GM23338 (cell line): ENCODE results near the gene TST.

Experiments
- CREB1 ChIP-seq: fragments of 250-450 bp; sonication (Bioruptor Pico); IDR thresholded peaks from 2 replicates; pipeline ENCODE4 v1.5.0; 2020; ENCODE audit warnings: low read depth, mild to moderate bottlenecking, moderate library complexity
- EZH2 ChIP-seq: fragments of 200-600 bp; sonication (generic); IDR thresholded peaks from one replicate; pipeline ENCODE4 v1.8.0; 2017; ENCODE audit warnings: antibody characterized with exemption, mild to moderate bottlenecking, low read depth; ENCODE audit not compliant: unreplicated experiment
- POLR2AphosphoS5 ChIP-seq: IDR thresholded peaks from 2 replicates; pipeline ENCODE4 v1.6.1; 2016; ENCODE audit warnings: antibody characterized with exemption, low read depth
- ZNF331 ChIP-seq: fragments of 250-450 bp; sonication (Bioruptor Pico); IDR thresholded peaks from 2 replicates; pipeline ENCODE4 v1.5.0; 2020; ENCODE audit warnings: low read depth, mild to moderate bottlenecking, moderate library complexity
- TF ChIP-seq, protein P1 (sequence below), 2 experiments: fragments of 200-600 bp in 1 of 2; sonication (generic) in 1 of 2; conservative IDR thresholded peaks; 2 replicates each; pipeline versions ENCODE4 v1.5.1 to v1.6.1; 2016 to 2017; ENCODE audit warnings: antibody characterized with exemption in 2 of 2, low read depth in 2 of 2, mild to moderate bottlenecking in 2 of 2, moderate library complexity in 1 of 2
- TF ChIP-seq, protein P2 (sequence below): IDR thresholded peaks from 2 replicates; pipeline ENCODE4 v1.6.1; 2016; ENCODE audit warnings: antibody characterized with exemption
- TF ChIP-seq, protein P3 (sequence below): IDR thresholded peaks from one replicate; pipeline ENCODE4 v1.6.1; 2018; ENCODE audit warnings: antibody characterized with exemption; ENCODE audit not compliant: unreplicated experiment

DNA sequence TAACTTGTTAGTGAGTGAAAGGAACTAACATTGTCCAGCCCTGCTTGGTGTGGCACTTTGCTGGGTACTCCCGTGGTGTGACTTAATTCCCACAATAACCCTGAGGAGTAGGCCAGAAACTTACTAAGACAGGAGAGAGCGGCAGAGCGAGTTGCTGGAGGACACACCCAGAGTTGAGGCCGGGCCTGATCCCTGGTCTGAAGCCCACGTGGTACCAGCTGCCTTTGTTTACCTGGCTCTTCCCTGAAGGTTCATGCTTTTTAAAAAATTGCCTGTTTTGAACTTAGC lies 889 bp upstream of the TST start:
- TF ChIP-seq, protein P1, sequence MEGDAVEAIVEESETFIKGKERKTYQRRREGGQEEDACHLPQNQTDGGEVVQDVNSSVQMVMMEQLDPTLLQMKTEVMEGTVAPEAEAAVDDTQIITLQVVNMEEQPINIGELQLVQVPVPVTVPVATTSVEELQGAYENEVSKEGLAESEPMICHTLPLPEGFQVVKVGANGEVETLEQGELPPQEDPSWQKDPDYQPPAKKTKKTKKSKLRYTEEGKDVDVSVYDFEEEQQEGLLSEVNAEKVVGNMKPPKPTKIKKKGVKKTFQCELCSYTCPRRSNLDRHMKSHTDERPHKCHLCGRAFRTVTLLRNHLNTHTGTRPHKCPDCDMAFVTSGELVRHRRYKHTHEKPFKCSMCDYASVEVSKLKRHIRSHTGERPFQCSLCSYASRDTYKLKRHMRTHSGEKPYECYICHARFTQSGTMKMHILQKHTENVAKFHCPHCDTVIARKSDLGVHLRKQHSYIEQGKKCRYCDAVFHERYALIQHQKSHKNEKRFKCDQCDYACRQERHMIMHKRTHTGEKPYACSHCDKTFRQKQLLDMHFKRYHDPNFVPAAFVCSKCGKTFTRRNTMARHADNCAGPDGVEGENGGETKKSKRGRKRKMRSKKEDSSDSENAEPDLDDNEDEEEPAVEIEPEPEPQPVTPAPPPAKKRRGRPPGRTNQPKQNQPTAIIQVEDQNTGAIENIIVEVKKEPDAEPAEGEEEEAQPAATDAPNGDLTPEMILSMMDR (conservative IDR thresholded peaks at IDR 0.05; ENCODE audit: low read depth in 2 of 2): no peak
- TF ChIP-seq, protein P2, sequence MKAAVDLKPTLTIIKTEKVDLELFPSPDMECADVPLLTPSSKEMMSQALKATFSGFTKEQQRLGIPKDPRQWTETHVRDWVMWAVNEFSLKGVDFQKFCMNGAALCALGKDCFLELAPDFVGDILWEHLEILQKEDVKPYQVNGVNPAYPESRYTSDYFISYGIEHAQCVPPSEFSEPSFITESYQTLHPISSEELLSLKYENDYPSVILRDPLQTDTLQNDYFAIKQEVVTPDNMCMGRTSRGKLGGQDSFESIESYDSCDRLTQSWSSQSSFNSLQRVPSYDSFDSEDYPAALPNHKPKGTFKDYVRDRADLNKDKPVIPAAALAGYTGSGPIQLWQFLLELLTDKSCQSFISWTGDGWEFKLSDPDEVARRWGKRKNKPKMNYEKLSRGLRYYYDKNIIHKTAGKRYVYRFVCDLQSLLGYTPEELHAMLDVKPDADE: no peak
- TF ChIP-seq CREB1 (CRISPR knock-in tag) (no peak), POLR2AphosphoS5 (no peak), EZH2 (no peak), ZNF331 (CRISPR knock-in tag) (no peak)
- TF ChIP-seq, protein P3, sequence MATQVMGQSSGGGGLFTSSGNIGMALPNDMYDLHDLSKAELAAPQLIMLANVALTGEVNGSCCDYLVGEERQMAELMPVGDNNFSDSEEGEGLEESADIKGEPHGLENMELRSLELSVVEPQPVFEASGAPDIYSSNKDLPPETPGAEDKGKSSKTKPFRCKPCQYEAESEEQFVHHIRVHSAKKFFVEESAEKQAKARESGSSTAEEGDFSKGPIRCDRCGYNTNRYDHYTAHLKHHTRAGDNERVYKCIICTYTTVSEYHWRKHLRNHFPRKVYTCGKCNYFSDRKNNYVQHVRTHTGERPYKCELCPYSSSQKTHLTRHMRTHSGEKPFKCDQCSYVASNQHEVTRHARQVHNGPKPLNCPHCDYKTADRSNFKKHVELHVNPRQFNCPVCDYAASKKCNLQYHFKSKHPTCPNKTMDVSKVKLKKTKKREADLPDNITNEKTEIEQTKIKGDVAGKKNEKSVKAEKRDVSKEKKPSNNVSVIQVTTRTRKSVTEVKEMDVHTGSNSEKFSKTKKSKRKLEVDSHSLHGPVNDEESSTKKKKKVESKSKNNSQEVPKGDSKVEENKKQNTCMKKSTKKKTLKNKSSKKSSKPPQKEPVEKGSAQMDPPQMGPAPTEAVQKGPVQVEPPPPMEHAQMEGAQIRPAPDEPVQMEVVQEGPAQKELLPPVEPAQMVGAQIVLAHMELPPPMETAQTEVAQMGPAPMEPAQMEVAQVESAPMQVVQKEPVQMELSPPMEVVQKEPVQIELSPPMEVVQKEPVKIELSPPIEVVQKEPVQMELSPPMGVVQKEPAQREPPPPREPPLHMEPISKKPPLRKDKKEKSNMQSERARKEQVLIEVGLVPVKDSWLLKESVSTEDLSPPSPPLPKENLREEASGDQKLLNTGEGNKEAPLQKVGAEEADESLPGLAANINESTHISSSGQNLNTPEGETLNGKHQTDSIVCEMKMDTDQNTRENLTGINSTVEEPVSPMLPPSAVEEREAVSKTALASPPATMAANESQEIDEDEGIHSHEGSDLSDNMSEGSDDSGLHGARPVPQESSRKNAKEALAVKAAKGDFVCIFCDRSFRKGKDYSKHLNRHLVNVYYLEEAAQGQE: no peak
